Loucy (cell line): Measurements from ENCODE around the gene RRAS2.

ENCODE experiments used
- H2AFZ ChIP-seq: fragments of 200-600 bp; sonication (generic); 2 replicates; pipeline ENCODE4 v1.6.0; 2016; ENCODE audit warnings: antibody characterized with exemption, mild to moderate bottlenecking, low read length, moderate library complexity
- H3F3A ChIP-seq: fragments of 200-600 bp; 2 replicates; pipeline ENCODE4 v1.6.0; 2016; ENCODE audit warnings: antibody characterized with exemption, low read depth, mild to moderate bottlenecking
- H3K27me3 ChIP-seq: fragments of 200-600 bp; sonication (generic); 2 replicates; pipeline ENCODE4 v1.6.1; 2014; ENCODE audit warnings: low read length, mild to moderate bottlenecking; ENCODE audit not compliant: insufficient read depth, poor library complexity, severe bottlenecking
- H3K36me3 ChIP-seq: fragments of 200-600 bp; sonication (generic); 2 replicates; pipeline ENCODE4 v1.6.1; 2016; ENCODE audit warnings: low read length; ENCODE audit not compliant: insufficient read depth
- H3K4me1 ChIP-seq: fragments of 200-600 bp; sonication (generic); 2 replicates; pipeline ENCODE4 v1.5.1; 2014; ENCODE audit warnings: low read length, mild to moderate bottlenecking; ENCODE audit not compliant: insufficient read depth, poor library complexity, severe bottlenecking
- H3K4me2 ChIP-seq: fragments of 200-600 bp; sonication (generic); 2 replicates; pipeline ENCODE4 v1.6.0; 2014; ENCODE audit warnings: antibody characterized with exemption, low read length, low read depth, mild to moderate bottlenecking; ENCODE audit not compliant: poor library complexity, severe bottlenecking
- H3K4me3 ChIP-seq: fragments of 200-600 bp; sonication (generic); 2 replicates; pipeline ENCODE4 v1.5.1; 2014; ENCODE audit warnings: low read length, mild to moderate bottlenecking, mixed read lengths; ENCODE audit not compliant: poor library complexity, severe bottlenecking
- H3K79me2 ChIP-seq: fragments of 200-600 bp; sonication (generic); 2 replicates; pipeline ENCODE4 v1.6.1; 2014; ENCODE audit warnings: low read length; ENCODE audit not compliant: insufficient read depth
- H3K9ac ChIP-seq: fragments of 200-600 bp; sonication (generic); 2 replicates; pipeline ENCODE4 v1.6.0; 2014; ENCODE audit warnings: mild to moderate bottlenecking, low read depth, low read length, moderate library complexity; ENCODE audit not compliant: poor library complexity, severe bottlenecking
- H3K9me2 ChIP-seq: fragments of 200-600 bp; sonication (generic); replicated peaks from 2 replicates; pipeline ENCODE4 v1.6.1; 2016; ENCODE audit warnings: low read depth, low read length, mixed read lengths
- H3K9me3 ChIP-seq: fragments of 200-600 bp; sonication (generic); 2 replicates; pipeline ENCODE4 v1.6.1; 2014; ENCODE audit warnings: mild to moderate bottlenecking, antibody characterized with exemption, low read length, low read depth; ENCODE audit not compliant: insufficient read depth
- H4K20me1 ChIP-seq: fragments of 200-600 bp; sonication (generic); 2 replicates; pipeline ENCODE4 v1.6.0; 2014; ENCODE audit warnings: antibody characterized with exemption, low read length, mild to moderate bottlenecking; ENCODE audit not compliant: insufficient read depth, poor library complexity, severe bottlenecking
- EZH2phosphoT487 ChIP-seq: fragments of 200-600 bp; IDR thresholded peaks from 2 replicates; pipeline ENCODE4 v1.6.1; 2018; ENCODE audit warnings: antibody characterized with exemption, mild to moderate bottlenecking, moderate library complexity, borderline replicate concordance
- TF ChIP-seq, protein P1 (sequence below): fragments of 200-600 bp; sonication (generic); conservative IDR thresholded peaks from 2 replicates; pipeline ENCODE4 v1.5.1; 2014; ENCODE audit warnings: mild to moderate bottlenecking, antibody characterized with exemption, low read length

The RRAS2 gene

DNA sequence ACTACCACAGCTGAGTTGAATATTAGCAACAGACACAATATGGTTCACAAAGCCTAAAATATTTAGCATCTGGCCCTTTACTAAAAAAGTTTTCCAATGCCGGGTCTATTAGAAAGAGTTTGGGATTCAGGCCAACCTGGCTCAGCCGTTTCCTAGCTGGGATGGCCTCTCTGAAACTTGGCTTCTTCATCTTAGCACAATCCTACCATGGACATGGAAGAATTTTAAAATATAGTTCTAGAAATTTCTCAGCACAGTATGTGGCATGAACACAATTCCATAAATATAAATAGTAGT, 103.8 kb downstream of the RRAS2 start:
- H3K4me2 ChIP-seq: no peak overlapping the region
- H3K36me3 ChIP-seq: no peaks in the 10 kb centered on the region
- H2AFZ ChIP-seq: no peak overlapping the region
- H3K9me3 ChIP-seq: no peaks in the 10 kb centered on the region
- H3K4me3 ChIP-seq: no peak overlapping the region
- H3F3A ChIP-seq: no peaks in the 10 kb centered on the region
- no peak for TF ChIP-seq EZH2phosphoT487
- TF ChIP-seq, protein P1, sequence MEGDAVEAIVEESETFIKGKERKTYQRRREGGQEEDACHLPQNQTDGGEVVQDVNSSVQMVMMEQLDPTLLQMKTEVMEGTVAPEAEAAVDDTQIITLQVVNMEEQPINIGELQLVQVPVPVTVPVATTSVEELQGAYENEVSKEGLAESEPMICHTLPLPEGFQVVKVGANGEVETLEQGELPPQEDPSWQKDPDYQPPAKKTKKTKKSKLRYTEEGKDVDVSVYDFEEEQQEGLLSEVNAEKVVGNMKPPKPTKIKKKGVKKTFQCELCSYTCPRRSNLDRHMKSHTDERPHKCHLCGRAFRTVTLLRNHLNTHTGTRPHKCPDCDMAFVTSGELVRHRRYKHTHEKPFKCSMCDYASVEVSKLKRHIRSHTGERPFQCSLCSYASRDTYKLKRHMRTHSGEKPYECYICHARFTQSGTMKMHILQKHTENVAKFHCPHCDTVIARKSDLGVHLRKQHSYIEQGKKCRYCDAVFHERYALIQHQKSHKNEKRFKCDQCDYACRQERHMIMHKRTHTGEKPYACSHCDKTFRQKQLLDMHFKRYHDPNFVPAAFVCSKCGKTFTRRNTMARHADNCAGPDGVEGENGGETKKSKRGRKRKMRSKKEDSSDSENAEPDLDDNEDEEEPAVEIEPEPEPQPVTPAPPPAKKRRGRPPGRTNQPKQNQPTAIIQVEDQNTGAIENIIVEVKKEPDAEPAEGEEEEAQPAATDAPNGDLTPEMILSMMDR: no peak
- no peaks in the 10 kb centered on the region for H3K9me2 ChIP-seq
- peaks cover 47% of the 10 kb centered on the region for H3K27me3 ChIP-seq
- no peak overlapping the region for H3K9ac ChIP-seq
- no peaks in the 10 kb centered on the region for H4K20me1 ChIP-seq
- no peaks in the 10 kb centered on the region for H3K79me2 ChIP-seq
- H3K4me1 ChIP-seq: no peaks in the 10 kb centered on the region

DNA sequence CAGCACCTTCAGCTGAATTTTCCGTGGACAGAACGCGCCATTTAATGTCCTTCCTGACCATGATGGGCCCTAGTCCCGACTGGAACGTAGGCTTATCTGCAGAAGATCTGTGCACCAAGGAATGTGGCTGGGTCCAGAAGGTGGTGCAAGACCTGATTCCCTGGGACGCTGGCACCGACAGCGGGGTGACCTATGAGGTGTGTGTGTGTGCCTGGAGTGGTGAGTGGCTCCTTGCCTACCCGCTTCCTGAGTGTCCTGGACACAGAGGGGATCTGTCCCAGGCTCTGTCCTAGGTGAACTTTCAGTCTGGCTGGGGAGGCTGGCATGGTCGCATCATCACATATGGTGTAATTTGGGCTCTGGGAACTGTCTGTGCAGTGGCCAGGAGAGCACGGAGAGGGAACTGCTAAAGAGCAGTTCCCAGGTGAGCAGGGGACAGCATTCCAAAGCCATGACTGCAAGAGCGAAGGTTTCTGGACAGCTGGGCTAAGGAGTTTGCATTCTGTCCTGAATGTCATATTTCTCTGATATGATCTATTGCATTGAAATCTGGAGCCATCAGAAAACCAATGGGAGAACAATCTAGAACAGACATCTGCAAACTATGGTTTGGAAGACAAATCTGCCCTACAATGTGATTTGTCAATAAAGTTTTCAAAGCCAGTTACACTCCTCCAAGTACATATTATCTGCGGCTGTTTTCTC, 104.3 kb downstream of the RRAS2 start:
- Histone ChIP-seq H3K9ac (no peak overlapping the region), H3K9me2 (no peaks in the 10 kb centered on the region), H3K4me2 (no peak overlapping the region), H2AFZ (no peak overlapping the region), H3K9me3 (no peaks in the 10 kb centered on the region), H3K4me1 (no peaks in the 10 kb centered on the region), H3K4me3 (no peak overlapping the region), H3K27me3 (peaks cover 42% of the 10 kb centered on the region), H3F3A (no peaks in the 10 kb centered on the region), H3K79me2 (no peaks in the 10 kb centered on the region), H3K36me3 (no peaks in the 10 kb centered on the region), H4K20me1 (no peaks in the 10 kb centered on the region)
- TF ChIP-seq, protein P1: no peak
- no peak for TF ChIP-seq EZH2phosphoT487

DNA sequence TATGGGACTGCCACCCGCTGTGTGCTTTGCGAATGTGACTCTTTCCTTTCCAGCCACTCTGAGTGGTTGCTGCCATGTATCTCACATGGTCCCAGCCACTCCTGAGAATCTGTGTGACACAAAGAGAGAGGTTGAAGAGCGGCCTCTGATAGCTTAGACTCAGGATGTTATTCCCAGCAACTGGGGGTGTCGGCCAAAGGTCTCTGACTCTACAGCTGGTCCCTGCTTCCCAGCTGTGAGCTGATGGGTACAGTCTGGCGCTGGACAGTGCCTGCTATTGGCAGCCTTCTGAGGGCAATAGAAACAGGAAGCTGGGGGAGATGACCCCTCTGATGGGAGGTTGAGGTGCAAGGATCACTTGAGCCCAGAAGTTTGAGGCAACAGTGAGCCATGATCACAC, 105.1 kb downstream of the RRAS2 start:
- peaks cover 4% of the 10 kb centered on the region for H3K4me1 ChIP-seq
- no peak for TF ChIP-seq EZH2phosphoT487
- TF ChIP-seq, protein P1: no peak
- no peaks in the 10 kb centered on the region for H3K9me2 ChIP-seq
- H2AFZ ChIP-seq: no peak overlapping the region
- H3K79me2 ChIP-seq: no peaks in the 10 kb centered on the region
- H3F3A ChIP-seq: no peaks in the 10 kb centered on the region
- no peak overlapping the region for H3K4me2 ChIP-seq
- no peak overlapping the region for H3K4me3 ChIP-seq
- no peak overlapping the region for H3K9ac ChIP-seq
- H3K36me3 ChIP-seq: no peaks in the 10 kb centered on the region
- no peaks in the 10 kb centered on the region for H4K20me1 ChIP-seq
- H3K9me3 ChIP-seq: no peaks in the 10 kb centered on the region
- peaks cover 41% of the 10 kb centered on the region for H3K27me3 ChIP-seq
